A549 (cell line): Measurements from ENCODE around the gene ETFRF1. TPM values are rescaled to one million over a fixed set of nuclear protein-coding genes. Genes with fewer than 3 reads are reported as not detected.

Source experiments
- ATAC-seq, 2 experiments: fragments of 200-7000 bp in 1 of 2; fragments of >200 bp in 1 of 2; cut with Nextera tagmentation in 1 of 2; cut with Tn5 transposase in 1 of 2; 3 replicates each; pipeline versions ENCODE4 v1.8.0 to v1.9.1; 2018 to 2020; ENCODE audit warnings: mild to moderate bottlenecking in 1 of 2, moderate library complexity in 1 of 2
- CTCF ChIA-PET: fragments of 300-600 bp; sonication (Branson Sonifier 250); formaldehyde crosslinking; extraction: SDS; loops from one replicate; lab custom pipeline; 2021; ENCODE audit warnings: antibody characterized with exemption, inconsistent platforms; lab: Yijun Ruan, JAX
- POLR2A ChIA-PET: fragments of 350-600 bp; formaldehyde crosslinking; extraction: SDS; loops from one replicate; lab custom pipeline; 2021; ENCODE audit warnings: antibody characterized with exemption, inconsistent platforms; lab: Yijun Ruan, JAX
- DNase-seq, 2 experiments: peaks; one replicate each; pipeline versions ENCODE4 v3.0.0 to v3.0.0-alpha.2; 2011 to 2016; ENCODE audit warnings: low read depth in 1 of 2, low spot score in 1 of 2
- FAIRE-seq: peaks from 2 replicates; lab custom pipeline; 2011; peaks lifted over from hg19 to GRCh38; lab: Jason Lieb, UNC
- H3K27ac ChIP-seq, 2 experiments: fragments of >200 bp; sonication (Bioruptor Twin); formaldehyde crosslinking; 3 replicates each; pipeline ENCODE4 v1.5.1; 2016 to 2017
- H3K4me1 ChIP-seq: fragments of >200 bp; sonication (Bioruptor Twin); formaldehyde crosslinking; 3 replicates; pipeline ENCODE4 v1.6.1; 2016
- H3K4me2 ChIP-seq: fragments of >200 bp; sonication (Bioruptor Twin); formaldehyde crosslinking; 3 replicates; pipeline ENCODE4 v1.6.1; 2016
- H3K4me3 ChIP-seq: fragments of >200 bp; sonication (Bioruptor Twin); formaldehyde crosslinking; 3 replicates; pipeline ENCODE4 v1.5.1; 2016
- H3K9me3 ChIP-seq: fragments of >200 bp; sonication (Bioruptor Twin); formaldehyde crosslinking; 3 replicates; pipeline ENCODE4 v1.6.1; 2016
- BHLHE40 ChIP-seq: IDR thresholded peaks from 2 replicates; pipeline ENCODE4 v1.6.1; 2012; ENCODE audit warnings: low read depth, low read length, inconsistent platforms
- CBX2 ChIP-seq: fragments of 200-600 bp; sonication (generic); IDR thresholded peaks from 2 replicates; pipeline ENCODE4 v1.6.1; 2016; ENCODE audit warnings: low read depth, mild to moderate bottlenecking, borderline replicate concordance
- HOXB5 ChIP-seq: fragments of 250-450 bp; sonication (Bioruptor Pico); IDR thresholded peaks from 2 replicates; pipeline ENCODE4 v1.5.0; 2020; ENCODE audit warnings: mild to moderate bottlenecking, moderate library complexity
- JUNB ChIP-seq: fragments of >200 bp; sonication (Bioruptor Twin); formaldehyde crosslinking; IDR thresholded peaks from 2 replicates; pipeline ENCODE4 v1.6.1; 2016
- MAFK ChIP-seq: fragments of 450-650 bp; IDR thresholded peaks from 2 replicates; pipeline ENCODE4 v1.6.1; 2014; ENCODE audit not compliant: partially characterized antibody
- NFE2L2 ChIP-seq: fragments of 150-350 bp; conservative IDR thresholded peaks from 2 replicates; pipeline ENCODE4 v1.6.1; 2014; ENCODE audit warnings: low read length
- POLR2AphosphoS2 ChIP-seq: conservative IDR thresholded peaks from 2 replicates; pipeline ENCODE4 v1.6.1; 2012; ENCODE audit warnings: low read length, improper control_type of control experiment, inconsistent platforms
- RNF2 ChIP-seq: fragments of 200-600 bp; sonication (generic); IDR thresholded peaks from 2 replicates; pipeline ENCODE4 v1.6.1; 2016; ENCODE audit warnings: low read depth, mild to moderate bottlenecking, antibody characterized with exemption, moderate library complexity, borderline replicate concordance
- SMC3 ChIP-seq: fragments of >200 bp; sonication (Bioruptor Twin); formaldehyde crosslinking; IDR thresholded peaks from 3 replicates; pipeline ENCODE4 v1.6.1; 2018; ENCODE audit warnings: inconsistent platforms
- ZC3H11A ChIP-seq: fragments of 450-650 bp; IDR thresholded peaks from 2 replicates; pipeline ENCODE4 v1.6.1; 2014; ENCODE audit warnings: antibody characterized with exemption, mild to moderate bottlenecking
- ZNF302 ChIP-seq: fragments of 250-450 bp; sonication (Bioruptor Pico); IDR thresholded peaks from 2 replicates; pipeline ENCODE4 v1.9.0; 2021; ENCODE audit warnings: inconsistent platforms, mild to moderate bottlenecking, moderate library complexity
- WGBS: methylation state at CpG from one replicate; pipeline ENCODE4 v1.1.6; 2017; ENCODE audit errors: missing lambda C conversion rate; 5-methylcytosine and 5-hydroxymethylcytosine counted together
- polyA plus RNA-seq, 4 experiments: library from polyadenylated mRNA; depleted of rRNA in 3 of 4; stranded (reverse); fragments of >200 nt; fragmentation: RNase III in 1 of 4; extraction: RNeasy Plus Mini Kit Qiagen cat#74134 plus additional on column Dnase treatment in 1 of 4; gene quantifications; 2 replicates in 3 of 4; 3 replicates in 1 of 4; pipeline ENCODE4 v1.2.3, GENCODE V29; 2011 to 2017
- TF ChIP-seq, protein P1 (sequence below): fragments of 150-350 bp; IDR thresholded peaks from 2 replicates; pipeline ENCODE4 v1.6.1; 2014; ENCODE audit warnings: low read depth, mild to moderate bottlenecking, low read length
- TF ChIP-seq, protein P2 (sequence below): fragments of >200 bp; sonication (Bioruptor Twin); formaldehyde crosslinking; IDR thresholded peaks from 2 replicates; pipeline ENCODE4 v1.6.1; 2016
- TF ChIP-seq, protein P3 (sequence below): fragments of 250-450 bp; sonication (Bioruptor Pico); IDR thresholded peaks from 2 replicates; pipeline ENCODE4 v1.5.0; 2020; ENCODE audit warnings: low read depth, mild to moderate bottlenecking, moderate library complexity
- TF ChIP-seq, protein P4 (sequence below): fragments of >200 bp; sonication (Bioruptor Twin); formaldehyde crosslinking; IDR thresholded peaks from 3 replicates; pipeline ENCODE4 v1.5.1; 2016
- TF ChIP-seq, protein P5 (sequence below): fragments of 250-450 bp; sonication (Bioruptor Pico); IDR thresholded peaks from 2 replicates; pipeline ENCODE4 v1.5.0; 2021; ENCODE audit warnings: mild to moderate bottlenecking, moderate library complexity, borderline replicate concordance

The ETFRF1 gene
- polyA plus RNA-seq, 2 of the 4 experiments (the other 2 are of a cell fraction), result 11.5 to 23.6 TPM

DNA sequence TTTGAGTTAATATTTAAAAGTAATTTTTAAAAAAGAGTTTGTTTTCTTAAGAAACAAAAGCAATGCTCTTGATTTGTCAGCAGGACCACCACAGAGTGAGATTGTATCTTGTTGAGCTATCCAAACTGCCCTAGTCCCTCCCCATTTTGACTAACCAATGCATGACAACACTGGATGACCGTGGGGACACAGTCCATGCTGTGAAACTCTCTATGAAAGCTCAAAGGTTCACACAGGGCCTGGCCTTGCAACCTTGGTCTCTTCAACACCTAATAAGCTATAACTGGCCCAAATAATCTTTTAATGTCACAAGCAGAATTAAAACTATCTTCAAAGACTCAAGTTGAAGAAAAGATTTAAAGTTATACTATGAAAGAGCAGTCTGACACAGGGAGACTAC, 13.5 kb downstream of the ETFRF1 start (continued):
- TF ChIP-seq, protein P1, sequence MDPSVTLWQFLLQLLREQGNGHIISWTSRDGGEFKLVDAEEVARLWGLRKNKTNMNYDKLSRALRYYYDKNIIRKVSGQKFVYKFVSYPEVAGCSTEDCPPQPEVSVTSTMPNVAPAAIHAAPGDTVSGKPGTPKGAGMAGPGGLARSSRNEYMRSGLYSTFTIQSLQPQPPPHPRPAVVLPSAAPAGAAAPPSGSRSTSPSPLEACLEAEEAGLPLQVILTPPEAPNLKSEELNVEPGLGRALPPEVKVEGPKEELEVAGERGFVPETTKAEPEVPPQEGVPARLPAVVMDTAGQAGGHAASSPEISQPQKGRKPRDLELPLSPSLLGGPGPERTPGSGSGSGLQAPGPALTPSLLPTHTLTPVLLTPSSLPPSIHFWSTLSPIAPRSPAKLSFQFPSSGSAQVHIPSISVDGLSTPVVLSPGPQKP, result no peak
- TF ChIP-seq HOXB5 (CRISPR knock-in tag) (no peak), RNF2 (no peak)

DNA sequence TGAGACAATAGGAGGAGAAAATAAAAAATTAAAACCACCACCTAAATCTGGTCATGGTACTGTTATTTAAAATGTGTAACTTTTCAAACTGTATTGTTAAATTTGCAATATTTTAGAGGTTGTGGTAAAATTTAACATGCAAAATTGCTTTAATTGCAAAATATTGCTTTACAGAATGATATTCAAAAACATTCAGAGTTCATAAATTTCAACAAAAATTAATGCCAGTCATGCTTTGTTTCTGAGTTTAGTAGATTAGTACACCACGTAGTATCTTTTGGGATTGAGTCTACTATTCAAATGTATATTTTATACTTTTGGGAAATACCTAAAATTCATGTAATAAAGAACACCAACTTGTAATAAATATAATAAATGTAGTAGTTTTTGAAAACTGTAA, 18.3 kb downstream of the ETFRF1 start:
- FAIRE-seq, result no peak
- no peaks in the 10 kb centered on the region for H3K9me3 ChIP-seq

DNA sequence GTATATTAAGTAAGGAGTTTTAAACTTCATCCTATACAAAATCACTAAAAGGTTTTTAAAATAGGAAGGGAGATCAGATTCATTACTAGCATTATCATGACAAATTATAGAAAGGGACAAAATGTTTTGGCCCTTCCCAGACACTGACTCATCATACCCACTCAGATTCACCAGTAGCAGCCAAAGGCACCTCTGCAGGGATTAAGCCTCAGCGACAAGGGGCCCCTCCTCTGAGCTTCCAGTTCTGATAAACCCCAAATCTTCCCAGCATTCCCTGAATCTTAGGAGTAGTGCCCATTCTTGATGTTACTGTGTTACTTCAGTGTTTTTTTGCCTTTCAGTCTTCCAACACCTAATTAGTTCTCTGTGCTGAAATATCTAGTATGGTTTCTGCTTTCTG, 41.2 kb downstream of the ETFRF1 start:
- ChIA-PET CTCF (interaction anchor here (0.7 to 2.0 kb wide), 3 partner anchors 25 to 201 kb away, joined by 3 to 8 read pairs (median 6); no protein-coding TSS in a partner anchor), POLR2A (no interaction called here)
- FAIRE-seq (no peak), DNase-seq (no peak), ATAC-seq (0 out of 6 replicates have a peak, but pooled peaks of 1 of the 2 experiments have one; percentile 23)
- TF ChIP-seq CBX2 (no peak), POLR2AphosphoS2 (no peak), JUNB (no peak), BHLHE40 (no peak)
- TF ChIP-seq, protein P2, sequence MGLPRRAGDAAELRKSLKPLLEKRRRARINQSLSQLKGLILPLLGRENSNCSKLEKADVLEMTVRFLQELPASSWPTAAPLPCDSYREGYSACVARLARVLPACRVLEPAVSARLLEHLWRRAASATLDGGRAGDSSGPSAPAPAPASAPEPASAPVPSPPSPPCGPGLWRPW, result no peak
- TF ChIP-seq, protein P3, sequence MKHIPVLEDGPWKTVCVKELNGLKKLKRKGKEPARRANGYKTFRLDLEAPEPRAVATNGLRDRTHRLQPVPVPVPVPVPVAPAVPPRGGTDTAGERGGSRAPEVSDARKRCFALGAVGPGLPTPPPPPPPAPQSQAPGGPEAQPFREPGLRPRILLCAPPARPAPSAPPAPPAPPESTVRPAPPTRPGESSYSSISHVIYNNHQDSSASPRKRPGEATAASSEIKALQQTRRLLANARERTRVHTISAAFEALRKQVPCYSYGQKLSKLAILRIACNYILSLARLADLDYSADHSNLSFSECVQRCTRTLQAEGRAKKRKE (CRISPR knock-in tag), result no peak
- TF ChIP-seq, protein P4, sequence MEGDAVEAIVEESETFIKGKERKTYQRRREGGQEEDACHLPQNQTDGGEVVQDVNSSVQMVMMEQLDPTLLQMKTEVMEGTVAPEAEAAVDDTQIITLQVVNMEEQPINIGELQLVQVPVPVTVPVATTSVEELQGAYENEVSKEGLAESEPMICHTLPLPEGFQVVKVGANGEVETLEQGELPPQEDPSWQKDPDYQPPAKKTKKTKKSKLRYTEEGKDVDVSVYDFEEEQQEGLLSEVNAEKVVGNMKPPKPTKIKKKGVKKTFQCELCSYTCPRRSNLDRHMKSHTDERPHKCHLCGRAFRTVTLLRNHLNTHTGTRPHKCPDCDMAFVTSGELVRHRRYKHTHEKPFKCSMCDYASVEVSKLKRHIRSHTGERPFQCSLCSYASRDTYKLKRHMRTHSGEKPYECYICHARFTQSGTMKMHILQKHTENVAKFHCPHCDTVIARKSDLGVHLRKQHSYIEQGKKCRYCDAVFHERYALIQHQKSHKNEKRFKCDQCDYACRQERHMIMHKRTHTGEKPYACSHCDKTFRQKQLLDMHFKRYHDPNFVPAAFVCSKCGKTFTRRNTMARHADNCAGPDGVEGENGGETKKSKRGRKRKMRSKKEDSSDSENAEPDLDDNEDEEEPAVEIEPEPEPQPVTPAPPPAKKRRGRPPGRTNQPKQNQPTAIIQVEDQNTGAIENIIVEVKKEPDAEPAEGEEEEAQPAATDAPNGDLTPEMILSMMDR, result no peak
- H3K9me3 ChIP-seq, result no peaks in the 10 kb centered on the region
- H3K27ac ChIP-seq, result no peak overlapping the region
- H3K4me2 ChIP-seq, result no peak overlapping the region
- 73% methylated on average over 1 of the region's 1 CpG for WGBS
- H3K4me3 ChIP-seq, result no peak overlapping the region
- peaks cover 12% of the 10 kb centered on the region; the same call in 1 of the 3 replicates for H3K4me1 ChIP-seq

More for the DNA sequence above, 18.3 kb downstream of the ETFRF1 start:
- no peak overlapping the region for H3K27ac ChIP-seq
- no peak for ATAC-seq
- H3K4me3 ChIP-seq, result no peak overlapping the region
- DNase-seq, result no peak
- ChIA-PET POLR2A (interaction anchor here (1.5 kb wide), 1 partner anchor 174 kb away, joined by 4 read pairs; no protein-coding TSS in a partner anchor), CTCF (no interaction called here)
- peaks cover 6% of the 10 kb centered on the region for H3K4me1 ChIP-seq
- TF ChIP-seq ZNF302 (CRISPR knock-in tag), result no peak
- TF ChIP-seq SMC3, result no peak
- TF ChIP-seq MAFK, result peak; percentile 72
- TF ChIP-seq NFE2L2, result peak; percentile 84
- no peak overlapping the region for H3K4me2 ChIP-seq
- WGBS, result 98% methylated on average over 1 of the region's 1 CpG

DNA sequence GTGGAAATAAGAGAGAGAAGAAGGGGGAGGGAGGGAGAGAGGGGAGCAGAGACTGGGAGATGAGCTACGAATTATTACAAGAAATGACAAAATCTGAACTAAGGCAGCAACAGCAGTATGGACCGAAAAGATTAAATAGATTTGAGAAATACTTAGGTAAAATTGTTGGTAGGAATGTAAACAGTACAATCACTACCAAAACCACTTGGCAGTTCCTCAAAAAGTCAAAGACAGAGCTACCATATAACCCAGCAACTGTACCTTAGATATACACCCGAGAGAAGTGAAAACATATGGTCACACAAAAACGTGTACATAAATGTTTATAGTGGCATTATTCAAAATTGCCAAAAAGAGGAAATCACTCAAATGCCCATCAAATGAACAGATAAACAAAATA, 41.6 kb downstream of the ETFRF1 start:
- Histone ChIP-seq H3K4me2 (no peak overlapping the region), H3K9me3 (no peaks in the 10 kb centered on the region), H3K27ac (no peak overlapping the region), H3K4me1 (peaks cover 14% of the 10 kb centered on the region; the same call in 2 of the 3 replicates), H3K4me3 (no peak overlapping the region)
- WGBS, result 79% methylated on average over 4 of the region's 4 CpGs
- POLR2A ChIA-PET, result interaction anchor here (0.9 kb wide), 1 partner anchor 14 kb away, joined by 3 read pairs; the partner anchor contains the start of gene KRAS
- TF ChIP-seq, protein P5, sequence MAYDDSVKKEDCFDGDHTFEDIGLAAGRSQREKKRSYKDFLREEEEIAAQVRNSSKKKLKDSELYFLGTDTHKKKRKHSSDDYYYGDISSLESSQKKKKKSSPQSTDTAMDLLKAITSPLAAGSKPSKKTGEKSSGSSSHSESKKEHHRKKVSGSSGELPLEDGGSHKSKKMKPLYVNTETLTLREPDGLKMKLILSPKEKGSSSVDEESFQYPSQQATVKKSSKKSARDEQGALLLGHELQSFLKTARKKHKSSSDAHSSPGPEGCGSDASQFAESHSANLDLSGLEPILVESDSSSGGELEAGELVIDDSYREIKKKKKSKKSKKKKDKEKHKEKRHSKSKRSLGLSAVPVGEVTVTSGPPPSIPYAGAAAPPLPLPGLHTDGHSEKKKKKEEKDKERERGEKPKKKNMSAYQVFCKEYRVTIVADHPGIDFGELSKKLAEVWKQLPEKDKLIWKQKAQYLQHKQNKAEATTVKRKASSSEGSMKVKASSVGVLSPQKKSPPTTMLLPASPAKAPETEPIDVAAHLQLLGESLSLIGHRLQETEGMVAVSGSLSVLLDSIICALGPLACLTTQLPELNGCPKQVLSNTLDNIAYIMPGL (CRISPR knock-in tag), result no peak
- no peak for TF ChIP-seq ZC3H11A
- ATAC-seq (no peak), FAIRE-seq (peak; percentile 18), DNase-seq (no peak)
- CTCF ChIA-PET, result interaction anchor here (0.7 to 2.0 kb wide), 3 partner anchors 26 to 200 kb away, joined by 3 to 8 read pairs (median 6); no protein-coding TSS in a partner anchor
